Upper lobe of left lung (tissue), 6 donors: ENCODE data around the gene ITPA. TPM values are rescaled to one million over a fixed set of nuclear protein-coding genes. Genes with fewer than 3 reads are reported as not detected.
A peak's percentile ranks its signal among the peaks of the same experiment; 100 is the strongest.

Experiments used
- ATAC-seq, 2 donors: fragments of 200-7000 bp; cut with Tn5 transposase; one replicate each; pipeline ENCODE4 v1.9.1; 2022; ENCODE audit warnings: mild to moderate bottlenecking in 2 of 2, moderate library complexity in 2 of 2; ENCODE audit not compliant: low FRiP score in 2 of 2
- DNase-seq, 2 donors: peaks; one replicate each; pipeline ENCODE4 v3.0.0-alpha.2; 2019 to 2020
- H3K27ac ChIP-seq, 4 donors: fragments of 200-600 bp; sonication (generic); one replicate each; pipeline ENCODE4 v1.5.1; 2016 to 2019
- H3K27me3 ChIP-seq, 4 donors: fragments of 200-600 bp; sonication (generic); one replicate each; pipeline ENCODE4 v1.5.1; 2017 to 2019
- H3K36me3 ChIP-seq, 4 donors: fragments of 200-600 bp; sonication (generic); one replicate each; pipeline ENCODE4 v1.5.1; 2016 to 2019
- H3K4me1 ChIP-seq, 4 donors: fragments of 200-600 bp; sonication (generic); one replicate each; pipeline ENCODE4 v1.5.1; 2018 to 2019
- H3K4me3 ChIP-seq, 4 donors: fragments of 200-600 bp; sonication (generic); one replicate each; pipeline ENCODE4 v1.5.1; 2017 to 2019; ENCODE audit warnings: mild to moderate bottlenecking in 2 of 4, moderate library complexity in 1 of 4
- H3K9me3 ChIP-seq, 4 donors: fragments of 200-600 bp; sonication (generic); one replicate each; pipeline ENCODE4 v1.5.1; 2018 to 2019
- EP300 ChIP-seq, 4 donors: sonication (generic); formaldehyde crosslinking; IDR thresholded peaks; one replicate each; pipeline ENCODE4 v1.5.1; 2017; ENCODE audit warnings: antibody characterized with exemption in 4 of 4, control low read depth in 2 of 4
- POLR2A ChIP-seq, 4 donors: fragments of 450-650 bp; IDR thresholded peaks; one replicate each; pipeline ENCODE4 v1.5.1; 2016 to 2017; ENCODE audit warnings: antibody characterized with exemption in 4 of 4, mild to moderate bottlenecking in 2 of 4
- POLR2AphosphoS5 ChIP-seq, 2 donors: sonication (generic); formaldehyde crosslinking; IDR thresholded peaks; one replicate each; pipeline ENCODE4 v1.5.1; 2017; ENCODE audit warnings: antibody characterized with exemption in 2 of 2
- WGBS, 2 donors: methylation state at CpG; one replicate each; pipeline ENCODE4 v1.1.5; 2017 to 2018; 5-methylcytosine and 5-hydroxymethylcytosine counted together
- total RNA-seq, 6 donors: library from RNA; depleted of rRNA in 4 of 6; stranded (reverse); fragments of >200 nt in 4 of 6; gene quantifications; one replicate each; pipeline versions ENCODE4 v1.1.0 to v1.2.1, GENCODE V29; 2016 to 2021
- TF ChIP-seq, protein P1 (sequence below), 6 experiments: fragments of 450-650 bp in 4 of 6; fragments of 200-600 bp in 2 of 6; sonication (generic) in 2 of 6; IDR thresholded peaks; one replicate each; pipeline ENCODE4 v1.5.1; 2016 to 2019; ENCODE audit warnings: antibody characterized with exemption in 6 of 6
- donor health status: DM: no; HTN: no; CAD: no; lungs with moderate emphysema.
- donor health status: DM: no; HTN: yes; CAD: no; lungs with severe emphysema.

Gene ITPA
- total RNA-seq, 6 donors from 2014 or later = 31.5 to 58.5 (median 43.3) TPM

DNA sequence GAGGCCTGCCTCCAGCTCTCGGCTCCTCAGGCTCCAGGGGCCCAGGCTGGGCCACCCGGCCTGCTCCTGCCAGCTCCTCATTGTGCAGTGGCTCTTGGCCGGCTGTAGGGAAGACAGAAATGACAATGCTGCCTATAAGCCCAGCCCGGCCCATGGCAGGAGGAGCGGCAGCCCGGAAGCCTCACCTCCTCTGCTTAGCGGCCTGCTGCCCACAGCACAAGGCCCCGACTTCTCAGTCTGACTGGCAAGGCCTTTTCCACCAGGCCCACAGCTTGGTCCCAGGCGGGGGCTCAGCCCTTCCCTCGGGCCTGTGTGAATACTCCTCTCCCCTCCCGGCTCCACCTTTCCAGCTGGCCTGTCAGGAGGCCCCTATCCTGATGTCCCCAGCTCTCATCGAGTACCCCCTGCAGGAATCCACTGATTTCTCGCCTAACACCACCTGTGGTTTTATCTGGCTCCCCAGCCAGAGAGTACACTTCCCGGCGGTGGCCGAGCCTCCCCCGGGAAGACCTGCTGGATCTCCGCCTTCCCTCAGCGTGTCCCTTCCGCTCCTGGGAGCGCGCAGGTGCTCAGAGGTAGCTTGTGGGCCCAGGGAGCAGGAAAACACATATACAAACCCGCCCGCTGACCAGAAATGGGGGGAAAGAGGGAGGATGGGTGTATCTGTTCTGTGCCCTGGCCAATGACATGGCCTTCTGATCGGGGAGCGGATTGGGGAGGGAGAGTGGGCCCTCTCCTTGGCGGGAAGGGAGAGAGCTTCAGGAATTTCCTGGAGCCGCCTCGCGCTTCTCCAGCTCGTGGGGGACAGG, 5.8 kb upstream of the ITPA start:
- TF ChIP-seq, protein P1, sequence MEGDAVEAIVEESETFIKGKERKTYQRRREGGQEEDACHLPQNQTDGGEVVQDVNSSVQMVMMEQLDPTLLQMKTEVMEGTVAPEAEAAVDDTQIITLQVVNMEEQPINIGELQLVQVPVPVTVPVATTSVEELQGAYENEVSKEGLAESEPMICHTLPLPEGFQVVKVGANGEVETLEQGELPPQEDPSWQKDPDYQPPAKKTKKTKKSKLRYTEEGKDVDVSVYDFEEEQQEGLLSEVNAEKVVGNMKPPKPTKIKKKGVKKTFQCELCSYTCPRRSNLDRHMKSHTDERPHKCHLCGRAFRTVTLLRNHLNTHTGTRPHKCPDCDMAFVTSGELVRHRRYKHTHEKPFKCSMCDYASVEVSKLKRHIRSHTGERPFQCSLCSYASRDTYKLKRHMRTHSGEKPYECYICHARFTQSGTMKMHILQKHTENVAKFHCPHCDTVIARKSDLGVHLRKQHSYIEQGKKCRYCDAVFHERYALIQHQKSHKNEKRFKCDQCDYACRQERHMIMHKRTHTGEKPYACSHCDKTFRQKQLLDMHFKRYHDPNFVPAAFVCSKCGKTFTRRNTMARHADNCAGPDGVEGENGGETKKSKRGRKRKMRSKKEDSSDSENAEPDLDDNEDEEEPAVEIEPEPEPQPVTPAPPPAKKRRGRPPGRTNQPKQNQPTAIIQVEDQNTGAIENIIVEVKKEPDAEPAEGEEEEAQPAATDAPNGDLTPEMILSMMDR (IDR thresholded peaks at IDR 0.05) = no peak
- Histone ChIP-seq H3K9me3 (no peaks in the 10 kb centered on the region), H3K36me3 (peaks cover 10 to 35% (median 27%) of the 10 kb centered on the region in 4 donors), H3K27me3 (no peaks in the 10 kb centered on the region), H3K27ac (peak overlapping the region; percentile 85 to 93 (median 90)), H3K4me1 (peaks cover 13 to 25% (median 18%) of the 10 kb centered on the region in 4 donors), H3K4me3 (peak overlapping the region; percentile 31 to 88 (median 70))
- 1 to 16% methylated on average over 14 to 31 of the region's 31 CpGs for WGBS, 2 donors
- peak; percentile 33 to 54 for ATAC-seq
- peak in 1 of 2 donors; percentile 42 for DNase-seq

DNA sequence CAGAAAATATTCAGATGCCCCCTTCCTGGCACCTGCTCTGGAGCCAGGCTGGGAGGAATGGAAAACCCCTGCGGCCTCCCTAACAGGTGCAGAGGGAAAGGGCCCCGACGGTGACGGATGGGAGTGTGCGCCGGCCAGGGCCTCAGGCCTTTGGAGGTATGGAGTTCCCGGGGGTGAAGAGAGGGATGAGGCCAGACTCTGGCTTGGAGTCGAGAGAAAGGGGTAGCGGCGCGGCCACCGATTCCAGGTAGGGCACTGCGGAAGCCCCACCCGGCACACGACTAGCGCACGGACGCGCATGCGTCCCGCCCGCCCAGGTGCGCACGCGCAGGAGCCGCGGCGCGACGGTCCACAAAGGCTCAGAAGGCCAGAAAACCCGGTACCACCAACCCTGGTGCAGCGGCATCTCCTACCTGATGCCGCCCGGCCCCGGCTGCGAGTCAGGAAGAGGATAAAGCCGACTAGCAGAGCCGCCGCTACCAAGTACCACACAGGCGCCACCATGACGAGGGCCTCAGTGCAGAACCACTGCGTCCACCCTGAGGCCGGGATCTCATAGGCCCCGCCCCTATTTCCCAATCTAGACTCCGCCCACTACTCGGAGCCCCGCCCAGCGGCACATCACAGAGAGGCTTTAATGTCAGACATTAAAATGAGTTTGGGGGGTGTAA, 5.0 kb upstream of the ITPA start, which contains the start of gene DDRGK1:
TSS of gene DDRGK1 (minus strand) at position 559 of the 671 bp plus-strand sequence. CDS start at position 504, 55 bp downstream.
- no peaks in the 10 kb centered on the region for H3K9me3 ChIP-seq
- peak; percentile 93 to 97 for ATAC-seq
- no peaks in the 10 kb centered on the region for H3K27me3 ChIP-seq
- H3K27ac ChIP-seq = peak within 1 kb of the TSS; percentile 85 to 93 (median 90)
- peaks cover 15 to 28% (median 20%) of the 10 kb centered on the region in 4 donors for H3K4me1 ChIP-seq
- DNase-seq = peak; percentile 92 to 96
- 0 to 1% methylated on average over 17 to 40 of the region's 48 CpGs for WGBS, 2 donors
- peaks cover 8 to 28% (median 21%) of the 10 kb centered on the region in 4 donors for H3K36me3 ChIP-seq
- peak; percentile 76 to 77 for TF ChIP-seq POLR2AphosphoS5 (IDR thresholded peaks at IDR 0.05)
- TF ChIP-seq, protein P1 (IDR thresholded peaks at IDR 0.05) = peak in 1 of 6 experiments; percentile 15
- TF ChIP-seq EP300 (IDR thresholded peaks at IDR 0.05) = no peak
- TF ChIP-seq POLR2A (IDR thresholded peaks at IDR 0.05) = peak; percentile 57 to 92 (median 78)
- H3K4me3 ChIP-seq = peak within 1 kb of the TSS; percentile 31 to 88 (median 70)

DNA sequence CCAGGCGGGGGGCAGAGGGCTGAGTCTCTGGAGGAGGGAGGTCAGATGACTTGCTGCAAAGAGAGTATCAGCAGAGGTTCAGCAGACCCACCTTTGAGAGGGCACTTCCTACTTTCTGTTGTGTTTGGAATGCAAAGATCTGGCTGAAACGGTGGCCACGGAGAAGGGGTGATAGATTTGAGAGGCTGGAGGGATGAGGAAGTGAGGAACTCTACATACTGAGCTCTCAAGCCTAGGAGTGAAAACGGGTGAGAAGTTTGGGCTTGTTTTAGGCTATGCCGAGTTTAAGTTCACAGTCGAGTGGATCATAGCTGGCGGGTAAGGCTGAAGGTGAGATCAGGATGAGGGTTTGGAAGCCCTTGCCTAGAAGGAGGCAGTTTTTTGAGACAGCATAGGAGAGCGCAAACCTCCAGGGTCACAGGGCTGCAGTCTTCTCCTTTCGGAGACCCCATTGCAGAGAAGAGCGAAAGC, 477 bp upstream of the ITPA start:
- WGBS, 2 donors = 7 to 9% methylated on average over 9 to 10 of the region's 10 CpGs
- DNase-seq = no peak
- H3K9me3 ChIP-seq = no peaks in the 10 kb centered on the region
- H3K4me1 ChIP-seq = peaks cover 13 to 28% (median 17%) of the 10 kb centered on the region in 4 donors
- peak overlapping the region; percentile 57 to 83 (median 71) for H3K4me3 ChIP-seq
- H3K36me3 ChIP-seq = peaks cover 0 to 8% (median 7%) of the 10 kb centered on the region in 4 donors
- TF ChIP-seq POLR2AphosphoS5 (IDR thresholded peaks at IDR 0.05) = no peak
- no peak for TF ChIP-seq EP300 (IDR thresholded peaks at IDR 0.05)
- TF ChIP-seq, protein P1 (IDR thresholded peaks at IDR 0.05) = no peak
- TF ChIP-seq POLR2A (IDR thresholded peaks at IDR 0.05) = no peak
- peak; percentile 2 to 3 for ATAC-seq
- H3K27me3 ChIP-seq = no peaks in the 10 kb centered on the region
- H3K27ac ChIP-seq = peak overlapping the region; percentile 76 to 95 (median 84)

DNA sequence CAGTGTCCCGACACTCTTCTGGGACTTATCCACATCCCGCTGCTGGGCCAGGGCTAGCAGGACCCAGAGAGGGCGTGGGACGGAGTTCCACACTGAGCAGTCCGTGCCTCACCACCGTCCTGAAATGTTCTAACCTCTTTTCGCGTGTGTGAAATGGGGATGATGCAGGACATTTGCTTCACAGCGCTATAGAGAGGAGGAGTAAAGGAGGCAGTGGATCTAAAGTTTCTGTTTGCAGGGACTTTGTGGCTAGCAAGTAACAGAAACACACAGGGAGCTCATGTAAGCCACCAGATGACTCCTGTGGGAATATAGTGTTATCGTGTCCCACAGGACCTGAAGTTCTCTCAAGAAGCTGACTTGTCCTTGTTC, 634 bp downstream of the ITPA start:
- Histone ChIP-seq H3K4me1 (peaks cover 13 to 23% (median 14%) of the 10 kb centered on the region in 4 donors), H3K4me3 (peak overlapping the region; percentile 57 to 83 (median 71)), H3K27ac (peak overlapping the region; percentile 76 to 95 (median 84)), H3K27me3 (no peaks in the 10 kb centered on the region), H3K9me3 (no peaks in the 10 kb centered on the region), H3K36me3 (peaks cover 0 to 15% (median 10%) of the 10 kb centered on the region in 4 donors)
- WGBS, 2 donors = 0 to 2% methylated on average over 4 to 10 of the region's 10 CpGs
- ATAC-seq (peak; percentile 38 to 47), DNase-seq (no peak)
- TF ChIP-seq, protein P1 (IDR thresholded peaks at IDR 0.05) = no peak
- TF ChIP-seq POLR2AphosphoS5 (IDR thresholded peaks at IDR 0.05) (no peak), POLR2A (IDR thresholded peaks at IDR 0.05) (no peak)
